ENCODE measurements around the gene MAP3K4.
A peak's percentile ranks its signal among the peaks of the same experiment; 100 is the strongest.

Gene MAP3K4

GRCh38 chr6:160991406-160992060 lies at the start of gene MAP3K4:
Gene MAP3K4 (plus strand): TSS chr6:160991769. CDS start chr6:160991932, 163 bp downstream.
- DNase-seq (ENCODE audit: low spot score), result peak; percentile 88

- DNase-seq (ENCODE audit: low spot score), result no peak
These were observed 47.6 kb upstream of the MAP3K4 start for GRCh38 chr6:160943997-160944396.

GRCh38 chr6:160945516-160946177 lies 45.9 kb upstream of the MAP3K4 start:
- DNase-seq (ENCODE audit: low spot score), result no peak

- no peak for DNase-seq (ENCODE audit: low spot score)
These were observed 42.0 kb upstream of the MAP3K4 start for GRCh38 chr6:160949531-160949930.

- peak; percentile 30 for DNase-seq (ENCODE audit: low spot score)
These were observed 41.1 kb upstream of the MAP3K4 start for GRCh38 chr6:160950507-160950906.

- DNase-seq (ENCODE audit: low spot score), result no peak
These were observed 40.2 kb upstream of the MAP3K4 start for GRCh38 chr6:160951187-160952030.

- no peak for DNase-seq (ENCODE audit: low spot score)
These were observed 38.8 kb upstream of the MAP3K4 start for GRCh38 chr6:160952633-160953281.

GRCh38 chr6:160955508-160956295 lies 35.9 kb upstream of the MAP3K4 start:
- no peak for DNase-seq (ENCODE audit: low spot score)

GRCh38 chr6:160956300-160957035 lies 35.1 kb upstream of the MAP3K4 start:
- no peak for DNase-seq (ENCODE audit: low spot score)

- DNase-seq (ENCODE audit: low spot score), result no peak
These were observed 31.7 kb upstream of the MAP3K4 start for GRCh38 chr6:160959726-160960435.

GRCh38 chr6:160960839-160961238 lies 30.7 kb upstream of the MAP3K4 start:
- DNase-seq (ENCODE audit: low spot score), result no peak

- DNase-seq (ENCODE audit: low spot score), result no peak
These were observed 28.5 kb upstream of the MAP3K4 start for GRCh38 chr6:160962835-160963623.

- no peak for DNase-seq (ENCODE audit: low spot score)
These were observed 27.9 kb upstream of the MAP3K4 start for GRCh38 chr6:160963651-160964050.

- no peak for DNase-seq (ENCODE audit: low spot score)
These were observed 25.7 kb upstream of the MAP3K4 start for GRCh38 chr6:160965893-160966292.

- no peak for DNase-seq (ENCODE audit: low spot score)
These were observed 24.9 kb upstream of the MAP3K4 start for GRCh38 chr6:160966493-160967229.

- no peak for DNase-seq (ENCODE audit: low spot score)
These were observed 24.2 kb upstream of the MAP3K4 start for GRCh38 chr6:160967351-160967750.

- DNase-seq (ENCODE audit: low spot score), result no peak
These were observed 23.7 kb upstream of the MAP3K4 start for GRCh38 chr6:160967833-160968232.

GRCh38 chr6:160971171-160971570 lies 20.4 kb upstream of the MAP3K4 start:
- DNase-seq (ENCODE audit: low spot score), result no peak

GRCh38 chr6:160972111-160972510 lies 19.5 kb upstream of the MAP3K4 start:
- DNase-seq (ENCODE audit: low spot score), result peak; percentile 67

Data from AG08396 (cell line).